ENCODE data around the gene GABBR1.

The GABBR1 gene

GRCh38 chr6:29680416-29680815, 47.4 kb upstream of the GABBR1 start:
- Histone ChIP-seq H3K9me3 (ENCODE audit: control insufficient read depth, insufficient read depth, low read depth, low read length) (no peaks in the 10 kb centered on the region), H3K27ac (ENCODE audit: extremely low read depth, low read depth, low read length) (no peak overlapping the region), H3K4me1 (ENCODE audit: control insufficient read depth, insufficient read depth, low read length) (no peaks in the 10 kb centered on the region), H3K36me3 (ENCODE audit: control insufficient read depth in 2 of 2, insufficient read depth in 1 of 2, low read length in 2 of 2) (no peaks in the 10 kb centered on the region), H3K4me3 (ENCODE audit: low read depth, low read length) (no peak overlapping the region)
- TF ChIP-seq, protein P1, sequence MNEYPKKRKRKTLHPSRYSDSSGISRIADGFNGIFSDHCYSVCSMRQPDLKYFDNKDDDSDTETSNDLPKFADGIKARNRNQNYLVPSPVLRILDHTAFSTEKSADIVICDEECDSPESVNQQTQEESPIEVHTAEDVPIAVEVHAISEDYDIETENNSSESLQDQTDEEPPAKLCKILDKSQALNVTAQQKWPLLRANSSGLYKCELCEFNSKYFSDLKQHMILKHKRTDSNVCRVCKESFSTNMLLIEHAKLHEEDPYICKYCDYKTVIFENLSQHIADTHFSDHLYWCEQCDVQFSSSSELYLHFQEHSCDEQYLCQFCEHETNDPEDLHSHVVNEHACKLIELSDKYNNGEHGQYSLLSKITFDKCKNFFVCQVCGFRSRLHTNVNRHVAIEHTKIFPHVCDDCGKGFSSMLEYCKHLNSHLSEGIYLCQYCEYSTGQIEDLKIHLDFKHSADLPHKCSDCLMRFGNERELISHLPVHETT (tag by site-specific recombination; IDR thresholded peaks at IDR 0.05) = no peak
- TF ChIP-seq, protein P2, sequence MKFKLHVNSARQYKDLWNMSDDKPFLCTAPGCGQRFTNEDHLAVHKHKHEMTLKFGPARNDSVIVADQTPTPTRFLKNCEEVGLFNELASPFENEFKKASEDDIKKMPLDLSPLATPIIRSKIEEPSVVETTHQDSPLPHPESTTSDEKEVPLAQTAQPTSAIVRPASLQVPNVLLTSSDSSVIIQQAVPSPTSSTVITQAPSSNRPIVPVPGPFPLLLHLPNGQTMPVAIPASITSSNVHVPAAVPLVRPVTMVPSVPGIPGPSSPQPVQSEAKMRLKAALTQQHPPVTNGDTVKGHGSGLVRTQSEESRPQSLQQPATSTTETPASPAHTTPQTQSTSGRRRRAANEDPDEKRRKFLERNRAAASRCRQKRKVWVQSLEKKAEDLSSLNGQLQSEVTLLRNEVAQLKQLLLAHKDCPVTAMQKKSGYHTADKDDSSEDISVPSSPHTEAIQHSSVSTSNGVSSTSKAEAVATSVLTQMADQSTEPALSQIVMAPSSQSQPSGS (tag by site-specific recombination; IDR thresholded peaks at IDR 0.05; ENCODE audit: low read depth) = no peak
- TF ChIP-seq, protein P3, sequence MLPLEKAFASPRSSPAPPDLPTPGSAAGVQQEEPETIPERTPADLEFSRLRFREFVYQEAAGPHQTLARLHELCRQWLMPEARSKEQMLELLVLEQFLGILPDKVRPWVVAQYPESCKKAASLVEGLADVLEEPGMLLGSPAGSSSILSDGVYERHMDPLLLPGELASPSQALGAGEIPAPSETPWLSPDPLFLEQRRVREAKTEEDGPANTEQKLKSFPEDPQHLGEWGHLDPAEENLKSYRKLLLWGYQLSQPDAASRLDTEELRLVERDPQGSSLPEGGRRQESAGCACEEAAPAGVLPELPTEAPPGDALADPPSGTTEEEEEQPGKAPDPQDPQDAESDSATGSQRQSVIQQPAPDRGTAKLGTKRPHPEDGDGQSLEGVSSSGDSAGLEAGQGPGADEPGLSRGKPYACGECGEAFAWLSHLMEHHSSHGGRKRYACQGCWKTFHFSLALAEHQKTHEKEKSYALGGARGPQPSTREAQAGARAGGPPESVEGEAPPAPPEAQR (tag by site-specific recombination; IDR thresholded peaks at IDR 0.05) = no peak
- TF ChIP-seq ZNF341 (tag by site-specific recombination; IDR thresholded peaks at IDR 0.05; ENCODE audit: low read depth) (no peak), ZNF785 (tag by site-specific recombination; IDR thresholded peaks at IDR 0.05) (no peak), ZNF701 (tag by site-specific recombination; IDR thresholded peaks at IDR 0.05) (no peak), ZNF660 (tag by site-specific recombination; IDR thresholded peaks at IDR 0.05) (no peak), ZNF585B (tag by site-specific recombination; IDR thresholded peaks at IDR 0.05) (no peak)
- POLR2A ChIA-PET = no interaction called here
- CTCF ChIA-PET = interaction anchor here (1.2 to 2.4 kb wide), 3 partner anchors 16 to 27 kb away, joined by 3 to 14 read pairs (median 8); no protein-coding TSS in a partner anchor

- POLR2A ChIA-PET = no interaction called here
- no peak overlapping the region for H3K4me3 ChIP-seq (ENCODE audit: low read depth, low read length)
- H3K27ac ChIP-seq (ENCODE audit: extremely low read depth, low read depth, low read length) = no peak overlapping the region
- H3K36me3 ChIP-seq (ENCODE audit: control insufficient read depth in 2 of 2, insufficient read depth in 1 of 2, low read length in 2 of 2) = no peaks in the 10 kb centered on the region
- CTCF ChIA-PET = interaction anchor here (1.0 to 2.4 kb wide), 3 partner anchors 16 to 32 kb away, joined by 3 to 14 read pairs (median 3); no protein-coding TSS in a partner anchor
- no peaks in the 10 kb centered on the region for H3K4me1 ChIP-seq (ENCODE audit: control insufficient read depth, insufficient read depth, low read length)
- H3K9me3 ChIP-seq (ENCODE audit: control insufficient read depth, insufficient read depth, low read depth, low read length) = no peaks in the 10 kb centered on the region
- TF ChIP-seq MEIS1 (CRISPR knock-in tag; IDR thresholded peaks at IDR 0.05; ENCODE audit: borderline replicate concordance) (no peak), ZNF600 (tag by site-specific recombination; IDR thresholded peaks at IDR 0.05) (no peak), AEBP2 (tag by site-specific recombination; IDR thresholded peaks at IDR 0.05; ENCODE audit: borderline replicate concordance) (no peak), KLF9 (tag by site-specific recombination; IDR thresholded peaks at IDR 0.05; ENCODE audit: low read depth) (no peak)
Observed at GRCh38 chr6:29679962-29680361, 47.0 kb upstream of the GABBR1 start.

DNA sequence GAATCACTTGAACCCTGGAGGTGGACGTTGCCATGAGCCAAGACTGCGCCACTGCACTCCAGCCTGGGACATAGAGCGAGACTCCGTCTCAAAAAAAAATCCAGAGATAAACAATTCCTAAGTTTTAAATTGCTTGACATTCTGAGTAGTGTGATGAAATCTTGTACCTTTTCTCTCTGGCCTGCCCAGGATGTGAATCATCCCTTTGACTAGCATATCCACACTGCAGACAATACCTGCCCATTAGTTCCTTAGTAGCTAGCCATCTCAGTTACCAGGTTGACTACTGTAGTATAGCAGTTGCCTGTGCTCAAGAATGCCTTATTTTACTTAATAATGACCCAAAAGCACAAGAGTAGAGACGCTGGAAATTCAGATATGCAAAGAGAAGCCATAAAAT, 45.1 kb upstream of the GABBR1 start:
- CTCF ChIA-PET = interaction anchor here (0.6 to 2.4 kb wide), 4 partner anchors 18 to 89 kb away, joined by 3 to 14 read pairs (median 4); no protein-coding TSS in a partner anchor
- no peaks in the 10 kb centered on the region for H3K9me3 ChIP-seq (ENCODE audit: control insufficient read depth, insufficient read depth, low read depth, low read length)
- no peak overlapping the region for H3K27ac ChIP-seq (ENCODE audit: extremely low read depth, low read depth, low read length)
- H3K4me3 ChIP-seq (ENCODE audit: low read depth, low read length) = no peak overlapping the region
- no peaks in the 10 kb centered on the region for H3K4me1 ChIP-seq (ENCODE audit: control insufficient read depth, insufficient read depth, low read length)
- POLR2A ChIA-PET = no interaction called here
- no peaks in the 10 kb centered on the region for H3K36me3 ChIP-seq (ENCODE audit: control insufficient read depth in 2 of 2, insufficient read depth in 1 of 2, low read length in 2 of 2)
- TF ChIP-seq BCL11B (tag by site-specific recombination; IDR thresholded peaks at IDR 0.05; ENCODE audit: low read depth) (no peak), ZNF600 (tag by site-specific recombination; IDR thresholded peaks at IDR 0.05) (no peak), ZNF2 (tag by site-specific recombination; IDR thresholded peaks at IDR 0.05) (no peak), PATZ1 (tag by site-specific recombination; IDR thresholded peaks at IDR 0.05) (no peak), ZNF660 (tag by site-specific recombination; IDR thresholded peaks at IDR 0.05) (no peak), GLIS2 (tag by site-specific recombination; IDR thresholded peaks at IDR 0.05) (no peak)
- TF ChIP-seq, protein P4, sequence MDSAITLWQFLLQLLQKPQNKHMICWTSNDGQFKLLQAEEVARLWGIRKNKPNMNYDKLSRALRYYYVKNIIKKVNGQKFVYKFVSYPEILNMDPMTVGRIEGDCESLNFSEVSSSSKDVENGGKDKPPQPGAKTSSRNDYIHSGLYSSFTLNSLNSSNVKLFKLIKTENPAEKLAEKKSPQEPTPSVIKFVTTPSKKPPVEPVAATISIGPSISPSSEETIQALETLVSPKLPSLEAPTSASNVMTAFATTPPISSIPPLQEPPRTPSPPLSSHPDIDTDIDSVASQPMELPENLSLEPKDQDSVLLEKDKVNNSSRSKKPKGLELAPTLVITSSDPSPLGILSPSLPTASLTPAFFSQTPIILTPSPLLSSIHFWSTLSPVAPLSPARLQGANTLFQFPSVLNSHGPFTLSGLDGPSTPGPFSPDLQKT (IDR thresholded peaks at IDR 0.05; ENCODE audit: borderline replicate concordance, low read depth, low read length) = no peak
- TF ChIP-seq, protein P5, sequence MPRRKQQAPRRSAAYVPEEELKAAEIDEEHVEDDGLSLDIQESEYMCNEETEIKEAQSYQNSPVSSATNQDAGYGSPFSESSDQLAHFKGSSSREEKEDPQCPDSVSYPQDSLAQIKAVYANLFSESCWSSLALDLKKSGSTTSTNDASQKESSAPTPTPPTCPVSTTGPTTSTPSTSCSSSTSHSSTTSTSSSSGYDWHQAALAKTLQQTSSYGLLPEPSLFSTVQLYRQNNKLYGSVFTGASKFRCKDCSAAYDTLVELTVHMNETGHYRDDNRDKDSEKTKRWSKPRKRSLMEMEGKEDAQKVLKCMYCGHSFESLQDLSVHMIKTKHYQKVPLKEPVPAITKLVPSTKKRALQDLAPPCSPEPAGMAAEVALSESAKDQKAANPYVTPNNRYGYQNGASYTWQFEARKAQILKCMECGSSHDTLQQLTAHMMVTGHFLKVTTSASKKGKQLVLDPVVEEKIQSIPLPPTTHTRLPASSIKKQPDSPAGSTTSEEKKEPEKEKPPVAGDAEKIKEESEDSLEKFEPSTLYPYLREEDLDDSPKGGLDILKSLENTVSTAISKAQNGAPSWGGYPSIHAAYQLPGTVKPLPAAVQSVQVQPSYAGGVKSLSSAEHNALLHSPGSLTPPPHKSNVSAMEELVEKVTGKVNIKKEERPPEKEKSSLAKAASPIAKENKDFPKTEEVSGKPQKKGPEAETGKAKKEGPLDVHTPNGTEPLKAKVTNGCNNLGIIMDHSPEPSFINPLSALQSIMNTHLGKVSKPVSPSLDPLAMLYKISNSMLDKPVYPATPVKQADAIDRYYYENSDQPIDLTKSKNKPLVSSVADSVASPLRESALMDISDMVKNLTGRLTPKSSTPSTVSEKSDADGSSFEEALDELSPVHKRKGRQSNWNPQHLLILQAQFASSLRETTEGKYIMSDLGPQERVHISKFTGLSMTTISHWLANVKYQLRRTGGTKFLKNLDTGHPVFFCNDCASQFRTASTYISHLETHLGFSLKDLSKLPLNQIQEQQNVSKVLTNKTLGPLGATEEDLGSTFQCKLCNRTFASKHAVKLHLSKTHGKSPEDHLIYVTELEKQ (tag by site-specific recombination; IDR thresholded peaks at IDR 0.05; ENCODE audit: borderline replicate concordance) = no peak

Measured in HEK293 (cell line).